Measurements from ENCODE around the gene ADAP1. TPM values are rescaled to one million over a fixed set of nuclear protein-coding genes. Genes with fewer than 3 reads are reported as not detected.
A peak's percentile ranks its signal among the peaks of the same experiment; 100 is the strongest.

ADAP1 gene
- total and polyA plus RNA-seq, 2 of the 13 experiments (the other 11 are each of a cell fraction or from before 2014, with no cell fraction given), result 10.5 to 24.6 TPM

GRCh38 chr7:960269-960871, 5.9 kb upstream of the ADAP1 start (continued):
- TF ChIP-seq ZC3H4 (CRISPR knock-in tag; IDR thresholded peaks at IDR 0.05; ENCODE audit: borderline replicate concordance) (no peak), ZBTB8A (CRISPR knock-in tag; IDR thresholded peaks at IDR 0.05; ENCODE audit: borderline replicate concordance, low read depth) (no peak), ZNF230 (CRISPR knock-in tag; IDR thresholded peaks at IDR 0.05) (no peak), ZBED4 (CRISPR knock-in tag; IDR thresholded peaks at IDR 0.05; ENCODE audit: borderline replicate concordance) (peak; percentile 60; the same call in 1 of the 2 replicates), ELF3 (CRISPR knock-in tag; IDR thresholded peaks at IDR 0.05) (peak; percentile 87), SOX6 (IDR thresholded peaks at IDR 0.05) (no peak), SOX6 (CRISPR knock-in tag; IDR thresholded peaks at IDR 0.05) (peak; percentile 82), ZNF350 (CRISPR knock-in tag; IDR thresholded peaks at IDR 0.05; ENCODE audit: borderline replicate concordance, low read depth) (0 out of 2 replicates have a peak, but pooled peaks have one; percentile 47), ZNF800 (CRISPR knock-in tag; IDR thresholded peaks at IDR 0.05) (no peak), TOE1 (CRISPR knock-in tag; IDR thresholded peaks at IDR 0.05) (no peak), PAF1 (CRISPR knock-in tag; IDR thresholded peaks at IDR 0.05) (no peak), KMT2A (CRISPR knock-in tag; IDR thresholded peaks at IDR 0.05) (no peak; the same call in 1 of the 2 replicates), MBD4 (IDR thresholded peaks at IDR 0.05; ENCODE audit: borderline replicate concordance, low read length) (no peak), SOX13 (IDR thresholded peaks at IDR 0.05) (no peak), SOX13 (CRISPR knock-in tag; conservative IDR thresholded peaks at IDR 0.05 in 1 of 2, IDR thresholded peaks at IDR 0.05 in 1 of 2) (peak in 1 of 2 experiments; percentile 69; a peak in 2 of 4 replicates), TGIF2 (CRISPR knock-in tag; IDR thresholded peaks at IDR 0.05) (no peak), MAZ (IDR thresholded peaks at IDR 0.05; ENCODE audit: borderline replicate concordance, low read depth, low read length) (no peak), MAZ (CRISPR knock-in tag; IDR thresholded peaks at IDR 0.05; ENCODE audit: low read depth) (0 out of 2 replicates have a peak, but pooled peaks have one; percentile 41), ZNF577 (CRISPR knock-in tag; IDR thresholded peaks at IDR 0.05; ENCODE audit: borderline replicate concordance, low read depth) (no peak), ZNF296 (CRISPR knock-in tag; conservative IDR thresholded peaks at IDR 0.05) (no peak), MYNN (CRISPR knock-in tag; IDR thresholded peaks at IDR 0.05; ENCODE audit: low read depth) (no peak), FOXJ3 (CRISPR knock-in tag; IDR thresholded peaks at IDR 0.05; ENCODE audit: borderline replicate concordance) (no peak), RARG (CRISPR knock-in tag; IDR thresholded peaks at IDR 0.05; ENCODE audit: low read depth) (no peak), MATR3 (CRISPR knock-in tag; IDR thresholded peaks at IDR 0.05) (no peak), GATAD2A (CRISPR knock-in tag; IDR thresholded peaks at IDR 0.05) (peak; percentile 90)
